Trophoblast cell (in vitro differentiated cells and primary cell): ENCODE results near the gene CHD3.

ENCODE experiments used
- DNase-seq, 2 donors: peaks; one replicate each; pipeline ENCODE4 v3.0.0-alpha.2; 2016
- H2AFZ ChIP-seq: 2 replicates; pipeline ENCODE4 v1.6.1; 2013; ENCODE audit warnings: low read length, moderate library complexity, mild to moderate bottlenecking; ENCODE audit not compliant: insufficient read depth, poor library complexity
- H2AK5ac ChIP-seq: 2 replicates; pipeline ENCODE4 v1.6.1; 2013; ENCODE audit warnings: mild to moderate bottlenecking, low read length
- H2BK120ac ChIP-seq: 2 replicates; pipeline ENCODE4 v1.6.1; 2013; ENCODE audit warnings: low read length, mild to moderate bottlenecking, moderate library complexity; ENCODE audit not compliant: insufficient read depth, poor library complexity
- H2BK12ac ChIP-seq: 2 replicates; pipeline ENCODE4 v1.6.1; 2013; ENCODE audit warnings: mild to moderate bottlenecking, low read length, moderate library complexity
- H2BK5ac ChIP-seq: 2 replicates; pipeline ENCODE4 v1.6.1; 2013; ENCODE audit warnings: low read length, low read depth, moderate library complexity, mild to moderate bottlenecking; ENCODE audit not compliant: poor library complexity
- H3K14ac ChIP-seq: 2 replicates; pipeline ENCODE4 v1.6.1; 2013; ENCODE audit warnings: mild to moderate bottlenecking, low read length
- H3K18ac ChIP-seq: 2 replicates; pipeline ENCODE4 v1.6.1; 2013; ENCODE audit warnings: mild to moderate bottlenecking, low read length
- H3K23ac ChIP-seq: 2 replicates; pipeline ENCODE4 v1.6.1; 2013; ENCODE audit warnings: low read length
- H3K27ac ChIP-seq: 2 replicates; pipeline ENCODE4 v1.5.1; 2013; ENCODE audit warnings: low read depth, mild to moderate bottlenecking, inconsistent platforms, low read length, moderate library complexity
- H3K27me3 ChIP-seq: 2 replicates; pipeline ENCODE4 v1.6.1; 2013; ENCODE audit warnings: inconsistent platforms, mild to moderate bottlenecking, low read length, moderate library complexity; ENCODE audit not compliant: insufficient read depth
- H3K36me3 ChIP-seq, 2 experiments: 1 replicate in 1 of 2; 2 replicates in 1 of 2; pipeline ENCODE4 v1.6.1; 2013; ENCODE audit warnings: low read length in 2 of 2, mild to moderate bottlenecking in 2 of 2, moderate library complexity in 1 of 2; ENCODE audit not compliant: insufficient read depth in 2 of 2, control insufficient read depth in 1 of 2
- H3K4ac ChIP-seq: 2 replicates; pipeline ENCODE4 v1.6.1; 2013; ENCODE audit warnings: low read depth, mild to moderate bottlenecking, low read length, moderate library complexity
- H3K4me1 ChIP-seq, 2 experiments: 1 replicate in 1 of 2; 2 replicates in 1 of 2; pipeline ENCODE4 v1.6.1; 2013; ENCODE audit warnings: low read length in 2 of 2, mild to moderate bottlenecking in 2 of 2, moderate library complexity in 1 of 2; ENCODE audit not compliant: insufficient read depth in 2 of 2, control insufficient read depth in 1 of 2
- H3K4me2 ChIP-seq: 2 replicates; pipeline ENCODE4 v1.6.1; 2013; ENCODE audit warnings: inconsistent platforms, mild to moderate bottlenecking, low read length, moderate library complexity
- H3K4me3 ChIP-seq: 2 replicates; pipeline ENCODE4 v1.5.1; 2013; ENCODE audit warnings: mild to moderate bottlenecking, low read depth, low read length, inconsistent platforms
- H3K79me1 ChIP-seq: one replicate; pipeline ENCODE4 v1.6.1; 2013; ENCODE audit warnings: low read length
- H3K79me2 ChIP-seq: 2 replicates; pipeline ENCODE4 v1.6.1; 2013; ENCODE audit warnings: low read length, mild to moderate bottlenecking; ENCODE audit not compliant: control insufficient read depth, insufficient read depth, poor library complexity
- H3K9ac ChIP-seq: 2 replicates; pipeline ENCODE4 v1.6.1; 2013; ENCODE audit warnings: mild to moderate bottlenecking, low read length
- H3K9me3 ChIP-seq: 2 replicates; pipeline ENCODE4 v1.6.1; 2013; ENCODE audit warnings: low read depth, mild to moderate bottlenecking, control low read depth, inconsistent platforms, low read length; ENCODE audit not compliant: insufficient read depth
- H4K12ac ChIP-seq: 2 replicates; pipeline ENCODE4 v1.6.1; 2013; ENCODE audit warnings: low read depth, mild to moderate bottlenecking, low read length, moderate library complexity
- H4K8ac ChIP-seq: 2 replicates; pipeline ENCODE4 v1.6.1; 2013; ENCODE audit warnings: low read depth, mild to moderate bottlenecking, low read length, moderate library complexity
- H4K91ac ChIP-seq: one replicate; pipeline ENCODE4 v1.6.1; 2013; ENCODE audit warnings: low read depth, mild to moderate bottlenecking, low read length, moderate library complexity
- WGBS: extraction: QIAGEN DNeasy Blood & Tissue Kit; methylation state at CpG from one replicate; pipeline ENCODE4 v1.1.7; 2013; ENCODE audit warnings: missing lambda C conversion rate; ENCODE audit not compliant: insufficient read length, insufficient coverage; ENCODE audit errors: extremely low coverage; 5-methylcytosine and 5-hydroxymethylcytosine counted together

CHD3 gene

DNA sequence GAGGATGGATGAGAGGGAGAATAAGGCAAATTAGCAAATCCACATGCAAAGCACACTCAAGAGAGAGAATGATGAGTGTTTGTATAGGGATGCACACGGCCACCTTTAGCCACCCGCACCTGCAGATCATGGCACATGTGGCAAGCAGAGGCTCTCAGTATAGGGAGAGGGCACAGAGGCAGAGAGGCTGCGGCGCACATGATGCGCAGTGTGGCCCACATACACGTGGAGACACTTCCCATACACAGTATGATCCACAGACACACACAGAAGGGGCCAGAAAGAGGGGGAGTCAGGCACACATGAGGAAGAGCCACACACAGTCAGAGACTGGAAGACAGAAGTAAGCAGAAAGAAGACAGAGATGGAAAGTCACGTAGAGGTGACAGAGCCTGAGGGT, 6.5 kb upstream of the CHD3 start:
- Histone ChIP-seq H2AK5ac (no peak overlapping the region), H3K4me1 (peaks cover 4 to 9% of the 10 kb centered on the region in 2 experiments), H3K9ac (no peak overlapping the region), H4K8ac (no peak overlapping the region), H4K91ac (no peak overlapping the region), H3K79me1 (peaks cover 21% of the 10 kb centered on the region), H3K79me2 (peaks cover 6% of the 10 kb centered on the region), H3K18ac (no peak overlapping the region), H3K27ac (no peak overlapping the region), H3K4ac (no peak overlapping the region), H2BK120ac (no peak overlapping the region), H2BK12ac (no peak overlapping the region), H4K12ac (no peak overlapping the region), H2AFZ (no peak overlapping the region), H3K27me3 (no peaks in the 10 kb centered on the region), H3K36me3 (peaks cover 8 to 18% of the 10 kb centered on the region in 2 experiments), H3K4me3 (no peak overlapping the region), H3K14ac (no peak overlapping the region), H3K9me3 (no peaks in the 10 kb centered on the region), H2BK5ac (no peak overlapping the region), H3K4me2 (no peak overlapping the region), H3K23ac (no peak overlapping the region)
- DNase-seq: no peak
- no CpG with 5 or more reads among the region's 7 CpGs for WGBS

DNA sequence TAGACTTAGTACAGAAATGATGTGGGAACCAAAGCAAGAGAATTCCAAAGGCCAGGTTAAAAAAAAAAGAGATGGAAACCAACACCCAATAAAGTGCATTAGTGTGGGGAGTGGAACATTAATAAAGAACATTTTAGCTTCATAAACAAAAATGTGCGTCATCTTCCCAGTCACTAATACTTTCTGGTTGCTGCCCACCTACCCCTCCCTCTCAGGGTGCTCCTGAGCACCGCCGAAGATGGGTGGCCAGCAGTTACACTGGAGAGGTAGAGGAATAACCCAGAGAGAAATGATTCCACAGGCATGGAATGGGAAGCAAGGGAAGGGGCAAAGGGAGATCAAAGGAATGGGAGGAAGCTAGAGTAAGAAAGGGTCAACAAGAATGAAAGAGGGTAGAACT, 6.0 kb upstream of the CHD3 start:
- peaks cover 6% of the 10 kb centered on the region for H3K79me2 ChIP-seq
- no peak overlapping the region for H3K9ac ChIP-seq
- no peak overlapping the region for H3K4me3 ChIP-seq
- H2BK12ac ChIP-seq: no peak overlapping the region
- H3K23ac ChIP-seq: no peak overlapping the region
- no CpG with 5 or more reads among the region's 3 CpGs for WGBS
- H3K14ac ChIP-seq: no peak overlapping the region
- H2BK5ac ChIP-seq: no peak overlapping the region
- H3K4me2 ChIP-seq: no peak overlapping the region
- no peak overlapping the region for H4K12ac ChIP-seq
- H2AK5ac ChIP-seq: no peak overlapping the region
- peaks cover 8 to 18% of the 10 kb centered on the region in 2 experiments for H3K36me3 ChIP-seq
- no peaks in the 10 kb centered on the region for H3K27me3 ChIP-seq
- no peak overlapping the region for H4K91ac ChIP-seq
- H3K79me1 ChIP-seq: peaks cover 23% of the 10 kb centered on the region
- H2BK120ac ChIP-seq: no peak overlapping the region
- H3K4me1 ChIP-seq: peaks cover 4 to 9% of the 10 kb centered on the region in 2 experiments
- H3K27ac ChIP-seq: no peak overlapping the region
- no peak for DNase-seq
- H3K4ac ChIP-seq: no peak overlapping the region
- H2AFZ ChIP-seq: no peak overlapping the region
- no peaks in the 10 kb centered on the region for H3K9me3 ChIP-seq
- no peak overlapping the region for H4K8ac ChIP-seq
- no peak overlapping the region for H3K18ac ChIP-seq

DNA sequence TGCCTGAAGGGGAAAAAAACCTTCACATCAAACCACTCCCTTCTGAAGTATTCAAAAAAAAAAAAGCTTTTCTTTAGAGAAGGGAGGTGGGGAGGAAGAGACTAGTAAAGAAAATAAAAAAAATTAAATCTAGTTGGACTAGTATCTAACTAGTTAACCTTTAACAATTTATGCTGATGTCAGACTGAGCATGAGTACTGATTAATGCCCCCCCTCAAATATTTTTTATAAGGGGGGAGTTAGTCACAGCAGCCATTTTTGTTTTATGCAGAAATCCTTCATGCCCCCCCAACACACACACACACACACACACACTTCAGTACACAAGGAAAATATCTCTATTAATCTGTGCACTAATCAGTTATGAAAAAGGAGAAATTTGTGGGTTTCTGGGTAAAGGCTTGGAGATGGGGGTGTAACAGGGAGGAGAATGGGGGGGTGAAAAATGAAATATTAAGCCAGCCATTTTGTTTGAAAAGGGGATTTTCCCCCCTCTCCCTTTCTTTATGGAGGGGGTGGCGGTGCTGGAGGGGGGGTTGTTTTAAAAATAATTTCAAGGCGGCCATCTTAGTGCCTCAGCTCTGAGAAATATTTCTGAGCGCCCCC, 4.7 kb upstream of the CHD3 start:
- H3K4me1 ChIP-seq: peaks cover 15 to 19% of the 10 kb centered on the region in 2 experiments
- H2AFZ ChIP-seq: no peak overlapping the region
- H3K4ac ChIP-seq: no peak overlapping the region
- no peak overlapping the region for H3K23ac ChIP-seq
- no peak overlapping the region for H3K18ac ChIP-seq
- H2AK5ac ChIP-seq: no peak overlapping the region
- no peak overlapping the region for H2BK120ac ChIP-seq
- no peak overlapping the region for H3K9ac ChIP-seq
- no peak overlapping the region for H4K8ac ChIP-seq
- H3K27me3 ChIP-seq: no peaks in the 10 kb centered on the region
- H3K79me2 ChIP-seq: peaks cover 14% of the 10 kb centered on the region
- no peak for DNase-seq
- H2BK5ac ChIP-seq: no peak overlapping the region
- no peak overlapping the region for H3K4me3 ChIP-seq
- no peak overlapping the region for H3K14ac ChIP-seq
- peaks cover 6 to 15% of the 10 kb centered on the region in 2 experiments for H3K36me3 ChIP-seq
- peaks cover 32% of the 10 kb centered on the region for H3K79me1 ChIP-seq
- no peak overlapping the region for H4K12ac ChIP-seq
- peak overlapping the region; percentile 45 for H3K4me2 ChIP-seq
- no CpG with 5 or more reads among the region's 3 CpGs for WGBS
- no peaks in the 10 kb centered on the region for H3K9me3 ChIP-seq
- H4K91ac ChIP-seq: no peak overlapping the region
- no peak overlapping the region for H3K27ac ChIP-seq
- H2BK12ac ChIP-seq: no peak overlapping the region

DNA sequence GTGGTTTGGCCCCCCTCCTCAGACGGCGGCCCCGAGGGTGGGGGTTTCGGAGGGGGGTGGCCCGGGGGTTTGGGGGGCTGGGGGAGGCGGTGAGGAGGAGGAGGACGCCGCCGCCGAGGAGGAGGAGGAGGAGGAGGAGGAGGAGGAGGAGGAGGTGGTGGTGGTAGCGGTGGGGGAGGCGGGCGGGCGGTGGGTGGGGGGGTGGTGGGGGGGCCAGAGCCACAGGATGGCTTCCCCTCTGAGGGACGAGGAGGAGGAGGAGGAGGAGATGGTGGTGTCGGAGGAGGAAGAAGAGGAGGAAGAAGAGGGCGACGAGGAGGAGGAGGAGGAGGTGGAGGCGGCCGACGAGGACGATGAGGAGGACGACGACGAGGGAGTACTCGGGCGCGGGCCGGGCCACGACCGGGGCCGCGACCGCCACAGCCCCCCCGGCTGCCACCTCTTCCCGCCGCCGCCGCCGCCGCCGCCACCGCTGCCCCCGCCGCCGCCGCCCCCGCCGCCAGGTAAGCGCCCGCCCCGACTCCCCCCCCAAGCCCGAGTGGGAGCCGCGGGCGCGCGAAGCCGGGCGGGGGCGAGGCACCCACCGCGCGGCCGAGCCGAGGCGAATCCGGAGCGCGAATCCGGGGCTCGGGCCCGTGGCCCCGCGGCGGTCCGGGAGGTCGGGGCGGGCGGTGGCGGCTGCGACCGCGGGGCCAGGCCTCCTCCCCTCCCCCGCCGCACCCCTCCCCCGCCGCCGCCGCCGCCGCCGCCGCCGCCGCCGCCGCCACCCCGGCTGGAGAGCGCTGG, 3.8 kb upstream of the CHD3 start:
- peaks cover 24 to 28% of the 10 kb centered on the region in 2 experiments for H3K4me1 ChIP-seq

More for the DNA sequence above, 3.8 kb upstream of the CHD3 start:
- H3K9me3 ChIP-seq: no peaks in the 10 kb centered on the region
- peak overlapping the region; percentile 89 for H3K4me3 ChIP-seq
- H3K27me3 ChIP-seq: no peaks in the 10 kb centered on the region
- H3K36me3 ChIP-seq: peaks cover 6 to 12% of the 10 kb centered on the region in 2 experiments
- H3K18ac ChIP-seq: peak overlapping the region; percentile 83
- peaks cover 37% of the 10 kb centered on the region for H3K79me1 ChIP-seq
- no peak overlapping the region for H3K23ac ChIP-seq
- H4K12ac ChIP-seq: peak overlapping the region; percentile 71
- H3K9ac ChIP-seq: peak overlapping the region; percentile 77
- peak overlapping the region; percentile 85 for H3K27ac ChIP-seq
- H2AK5ac ChIP-seq: no peak overlapping the region
- WGBS: no CpG with 5 or more reads among the region's 100 CpGs
- peak overlapping the region; percentile 84 for H3K4ac ChIP-seq
- H2BK120ac ChIP-seq: peak overlapping the region; percentile 52
- DNase-seq: peak in 1 of 2 donors; percentile 17
- H2AFZ ChIP-seq: peak overlapping the region; percentile 49
- H2BK5ac ChIP-seq: peak overlapping the region; percentile 80
- peak overlapping the region; percentile 57 for H4K8ac ChIP-seq
- H4K91ac ChIP-seq: peak overlapping the region; percentile 89
- no peak overlapping the region for H2BK12ac ChIP-seq
- peak overlapping the region; percentile 94 for H3K4me2 ChIP-seq
- peak overlapping the region; percentile 91 for H3K14ac ChIP-seq
- peaks cover 17% of the 10 kb centered on the region for H3K79me2 ChIP-seq
